Astrocyte of the cerebellum (primary cell): ENCODE measurements around the gene PCDHGA8.
"Not testable (repeated sequence)": the region's sequence is repeated elsewhere in the genome, so short reads cannot be mapped to it uniquely, and the experiment has no call there.

Experiments used
- DNase-seq: peaks from one replicate; pipeline ENCODE4 v3.0.0-alpha.2; 2011; ENCODE audit warnings: low read depth
- H3K4me3 ChIP-seq: 2 replicates; pipeline ENCODE4 v1.5.1; 2011; ENCODE audit warnings: mild to moderate bottlenecking, low read depth, low read length, moderate library complexity
- CTCF ChIP-seq: IDR thresholded peaks from 2 replicates; pipeline ENCODE4 v1.5.1; 2012; ENCODE audit warnings: low read length, low read depth, moderate library complexity, mild to moderate bottlenecking; ENCODE audit errors: missing control alignments
- in situ Hi-C: cut with HindIII; loops from 2 replicates; pipeline ENCODE4 v1.10.0; 2017; ENCODE audit warnings: low sequenced_read_pairs

PCDHGA8 gene

GRCh38 chr5:141383345-141383744 lies 9.1 kb upstream of the PCDHGA8 start:
- no peak for DNase-seq
- in situ Hi-C loops, result no loop called here
- H3K4me3 ChIP-seq, result peak overlapping the region; percentile 43
- TF ChIP-seq CTCF, result no peak

GRCh38 chr5:141384471-141385267 lies 7.8 kb upstream of the PCDHGA8 start:
- H3K4me3 ChIP-seq, result no peak overlapping the region
- no peak for TF ChIP-seq CTCF
- no peak for DNase-seq
- in situ Hi-C loops, result loop anchor here (5.0 kb wide), 1 partner anchor 47 kb away; the partner anchor contains the start of gene PCDHGA2

DNA sequence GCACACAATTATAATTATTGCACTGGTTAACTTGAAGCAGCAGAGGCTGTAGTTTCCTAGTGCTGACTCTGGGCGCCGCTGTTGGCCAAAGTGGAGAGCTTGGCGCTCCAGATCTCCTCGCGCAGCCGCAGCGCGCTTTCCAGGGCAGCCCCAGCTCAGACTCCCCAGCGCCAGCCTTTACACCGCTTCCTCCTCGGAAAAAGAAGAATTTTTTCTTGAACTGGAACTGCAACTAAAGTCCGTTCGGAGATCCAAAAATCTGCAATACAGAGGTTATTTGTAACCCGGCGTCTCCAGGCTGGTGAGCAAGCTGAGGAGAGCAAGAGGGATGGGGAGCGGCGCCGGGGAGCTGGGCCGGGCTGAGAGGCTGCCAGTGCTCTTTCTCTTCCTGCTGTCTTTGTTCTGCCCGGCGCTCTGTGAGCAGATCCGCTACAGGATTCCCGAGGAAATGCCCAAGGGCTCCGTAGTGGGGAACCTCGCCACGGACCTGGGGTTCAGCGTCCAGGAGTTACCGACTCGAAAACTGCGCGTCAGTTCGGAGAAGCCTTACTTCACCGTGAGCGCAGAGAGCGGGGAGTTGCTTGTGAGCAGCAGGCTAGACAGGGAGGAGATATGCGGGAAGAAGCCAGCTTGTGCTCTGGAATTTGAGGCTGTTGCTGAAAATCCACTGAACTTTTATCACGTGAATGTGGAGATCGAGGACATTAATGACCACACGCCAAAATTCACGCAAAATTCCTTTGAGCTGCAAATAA lies 4.7 kb upstream of the PCDHGA8 start, which contains the start of gene PCDHGB4:
Gene PCDHGB4, plus strand, starts transcription at position 142 of the 755 bp plus-strand sequence. Its CDS starts 187 bp downstream, at position 329.
- in situ Hi-C loops, result loop anchor here (5.0 kb wide), 1 partner anchor 50 kb away; the partner anchor contains the start of gene PCDHGA2
- peak; percentile 49 for TF ChIP-seq CTCF
- H3K4me3 ChIP-seq, result peak within 1 kb of the TSS; percentile 24
- not testable (repeated sequence) for DNase-seq

- H3K4me3 ChIP-seq, result no peak overlapping the region
- in situ Hi-C loops, result loop anchor here (5.0 kb wide), 1 partner anchor 51 kb away; the partner anchor contains the start of gene PCDHGA2
- no peak for TF ChIP-seq CTCF
- no peak for DNase-seq
Measured at GRCh38 chr5:141388661-141389060, 3.8 kb upstream of the PCDHGA8 start.

DNA sequence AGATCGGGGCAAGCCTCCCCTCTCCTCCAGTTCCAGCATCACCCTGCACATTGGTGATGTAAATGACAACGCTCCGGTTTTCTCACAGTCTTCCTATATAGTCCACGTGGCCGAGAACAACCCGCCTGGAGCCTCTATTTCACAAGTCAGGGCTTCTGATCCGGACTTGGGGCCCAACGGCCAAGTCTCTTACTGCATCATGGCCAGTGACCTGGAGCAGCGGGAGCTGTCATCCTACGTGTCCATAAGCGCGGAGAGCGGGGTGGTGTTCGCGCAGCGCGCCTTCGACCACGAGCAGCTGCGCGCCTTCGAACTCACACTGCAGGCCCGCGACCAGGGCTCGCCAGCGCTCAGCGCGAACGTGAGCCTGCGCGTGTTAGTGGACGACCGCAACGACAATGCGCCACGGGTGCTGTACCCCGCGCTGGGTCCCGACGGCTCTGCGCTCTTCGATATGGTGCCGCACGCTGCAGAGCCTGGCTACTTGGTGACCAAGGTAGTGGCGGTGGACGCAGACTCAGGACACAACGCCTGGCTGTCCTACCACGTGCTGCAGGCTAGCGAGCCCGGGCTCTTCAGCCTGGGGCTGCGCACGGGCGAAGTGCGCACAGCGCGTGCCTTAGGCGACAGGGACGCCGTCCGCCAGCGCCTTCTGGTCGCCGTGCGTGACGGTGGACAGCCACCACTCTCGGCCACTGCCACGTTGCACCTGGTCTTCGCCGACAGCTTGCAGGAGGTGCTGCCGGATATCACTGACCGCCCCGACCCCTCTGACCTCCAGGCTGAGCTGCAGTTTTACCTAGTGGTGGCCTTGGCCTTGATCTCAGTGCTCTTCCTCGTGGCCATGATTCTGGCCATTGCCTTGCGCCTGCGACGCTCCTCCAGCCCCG lies 3.0 kb upstream of the PCDHGA8 start:
- DNase-seq, result no peak
- H3K4me3 ChIP-seq, result no peak overlapping the region
- in situ Hi-C loops, result loop anchor here (5.0 kb wide), 1 partner anchor 52 kb away; the partner anchor contains the start of gene PCDHGA2
- no peak for TF ChIP-seq CTCF

DNA sequence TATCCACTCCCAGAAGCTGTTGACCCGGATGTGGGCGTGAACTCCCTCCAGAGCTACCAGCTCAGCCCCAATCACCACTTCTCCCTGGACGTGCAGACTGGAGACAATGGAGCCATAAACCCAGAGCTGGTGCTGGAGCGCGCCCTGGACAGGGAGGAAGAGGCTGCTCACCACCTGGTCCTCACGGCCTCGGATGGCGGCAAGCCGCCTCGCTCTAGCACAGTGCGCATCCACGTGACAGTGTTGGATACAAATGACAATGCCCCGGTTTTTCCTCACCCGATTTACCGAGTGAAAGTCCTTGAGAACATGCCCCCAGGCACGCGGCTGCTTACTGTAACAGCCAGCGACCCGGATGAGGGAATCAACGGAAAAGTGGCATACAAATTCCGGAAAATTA lies 834 bp downstream of the PCDHGA8 start:
- in situ Hi-C loops, result no loop called here
- DNase-seq, result no peak
- no peak for TF ChIP-seq CTCF
- H3K4me3 ChIP-seq, result no peak overlapping the region

DNA sequence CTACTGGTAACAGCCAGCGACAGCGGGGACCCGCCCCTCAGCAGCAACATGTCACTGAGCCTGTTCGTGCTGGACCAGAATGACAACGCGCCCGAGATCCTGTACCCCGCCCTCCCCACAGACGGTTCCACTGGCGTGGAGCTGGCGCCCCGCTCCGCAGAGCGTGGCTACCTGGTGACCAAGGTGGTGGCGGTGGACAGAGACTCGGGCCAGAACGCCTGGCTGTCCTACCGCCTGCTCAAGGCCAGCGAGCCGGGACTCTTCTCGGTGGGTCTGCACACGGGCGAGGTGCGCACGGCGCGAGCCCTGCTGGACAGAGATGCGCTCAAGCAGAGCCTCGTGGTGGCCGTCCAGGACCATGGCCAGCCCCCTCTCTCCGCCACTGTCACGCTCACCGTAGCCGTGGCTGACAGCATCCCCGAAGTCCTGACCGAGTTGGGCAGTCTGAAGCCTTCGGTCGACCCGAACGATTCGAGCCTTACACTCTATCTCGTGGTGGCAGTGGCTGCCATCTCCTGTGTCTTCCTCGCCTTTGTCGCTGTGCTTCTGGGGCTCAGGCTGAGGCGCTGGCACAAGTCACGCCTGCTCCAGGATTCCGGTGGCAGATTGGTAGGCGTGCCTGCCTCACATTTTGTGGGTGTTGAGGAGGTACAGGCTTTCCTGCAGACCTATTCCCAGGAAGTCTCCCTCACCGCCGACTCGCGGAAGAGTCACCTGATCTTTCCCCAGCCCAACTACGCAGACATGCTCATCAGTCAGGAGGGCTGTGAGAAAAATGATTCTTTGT lies 2.2 kb downstream of the PCDHGA8 start:
- DNase-seq, in situ Hi-C loops, H3K4me3 ChIP-seq: not testable (repeated sequence)
